HK-2 (cell line): ENCODE data around the gene DUSP16.

Experiments
- DNase-seq: peaks from one replicate; pipeline ENCODE4 v3.0.0-alpha.2; 2018; ENCODE audit not compliant: unreplicated experiment

Gene DUSP16

GRCh38 chr12:12469386-12469785 lies 93.3 kb downstream of the DUSP16 start:
- no peak for DNase-seq

- no peak for DNase-seq
These were observed 94.1 kb downstream of the DUSP16 start for GRCh38 chr12:12468575-12468974.

GRCh38 chr12:12467688-12468261 lies 94.9 kb downstream of the DUSP16 start:
- no peak for DNase-seq

- no peak for DNase-seq
These were observed 95.4 kb downstream of the DUSP16 start for GRCh38 chr12:12467264-12467663.

- no peak for DNase-seq
These were observed 96.5 kb downstream of the DUSP16 start for GRCh38 chr12:12466157-12466556.

- DNase-seq: no peak
These were observed 97.1 kb downstream of the DUSP16 start for GRCh38 chr12:12465522-12465921.

GRCh38 chr12:12461923-12462315 lies 100.7 kb downstream of the DUSP16 start:
- no peak for DNase-seq

GRCh38 chr12:12460935-12461922 lies 101.4 kb downstream of the DUSP16 start:
- no peak for DNase-seq

- DNase-seq: no peak
These were observed 106.0 kb downstream of the DUSP16 start for GRCh38 chr12:12456637-12457036.

- DNase-seq: no peak
These were observed 108.3 kb downstream of the DUSP16 start for GRCh38 chr12:12454315-12454714.

- no peak for DNase-seq
These were observed 109.0 kb downstream of the DUSP16 start for GRCh38 chr12:12453635-12454034.

- no peak for DNase-seq
These were observed 110.2 kb downstream of the DUSP16 start for GRCh38 chr12:12452326-12452902.

GRCh38 chr12:12451098-12451497 lies 111.6 kb downstream of the DUSP16 start:
- DNase-seq: no peak

- DNase-seq: no peak
These were observed 112.6 kb downstream of the DUSP16 start for GRCh38 chr12:12450043-12450471.

- DNase-seq: no peak
These were observed 113.1 kb downstream of the DUSP16 start for GRCh38 chr12:12449533-12450025.

- no peak for DNase-seq
These were observed 114.8 kb downstream of the DUSP16 start for GRCh38 chr12:12447837-12448236.

GRCh38 chr12:12447236-12447635 lies 115.4 kb downstream of the DUSP16 start:
- DNase-seq: no peak

GRCh38 chr12:12446786-12447185 lies 115.9 kb downstream of the DUSP16 start:
- DNase-seq: no peak

- no peak for DNase-seq
These were observed 116.8 kb downstream of the DUSP16 start for GRCh38 chr12:12445882-12446181.

- DNase-seq: peak; percentile 13
These were observed 117.3 kb downstream of the DUSP16 start for GRCh38 chr12:12445165-12445881.

GRCh38 chr12:12443431-12443878 lies 119.2 kb downstream of the DUSP16 start:
- no peak for DNase-seq

GRCh38 chr12:12442548-12443071 lies 120.1 kb downstream of the DUSP16 start:
- no peak for DNase-seq
